Esophagus squamous epithelium (tissue), 4 donors: ENCODE results near the gene GP5.

Source experiments
- CTCF ChIP-seq, 6 experiments: fragments of 450-650 bp in 4 of 6; fragments of 200-600 bp in 2 of 6; sonication (generic) in 2 of 6; IDR thresholded peaks; one replicate each; pipeline ENCODE4 v1.5.1; 2016 to 2019; ENCODE audit warnings: antibody characterized with exemption in 6 of 6, mild to moderate bottlenecking in 4 of 6, moderate library complexity in 4 of 6
- POLR2A ChIP-seq, 4 donors: fragments of 450-650 bp; IDR thresholded peaks; one replicate each; pipeline ENCODE4 v1.6.1; 2017; ENCODE audit warnings: antibody characterized with exemption in 4 of 4, mild to moderate bottlenecking in 4 of 4, moderate library complexity in 3 of 4

DNA sequence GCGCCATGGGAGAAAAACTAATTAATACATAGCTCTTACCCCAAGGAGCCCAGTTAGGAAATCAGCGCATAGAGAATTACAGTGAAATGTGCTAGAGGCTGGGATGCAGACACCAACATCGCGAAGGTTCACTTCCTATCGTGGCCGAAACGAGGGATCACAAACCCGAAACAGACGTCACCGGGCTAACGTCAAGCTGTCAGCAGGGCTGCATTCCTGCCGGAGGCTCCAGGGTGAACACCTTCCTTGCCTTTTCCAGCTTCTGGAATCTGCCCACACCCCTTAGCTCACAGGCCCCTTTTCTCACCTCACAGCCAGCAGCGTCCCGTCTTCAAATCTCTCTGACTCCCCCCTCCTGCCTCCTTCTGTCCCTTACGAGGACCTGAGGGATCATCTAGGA lies 13.0 kb downstream of the GP5 start:
- TF ChIP-seq CTCF (IDR thresholded peaks at IDR 0.05), result no peak
- TF ChIP-seq POLR2A (IDR thresholded peaks at IDR 0.05), result no peak
